Fibroblast of the aortic adventitia (primary cell): ENCODE results near the gene OR4M1. TPM values are rescaled to one million over a fixed set of nuclear protein-coding genes. Genes with fewer than 3 reads are reported as not detected.
"Not testable (repeated sequence)": the region's sequence is repeated elsewhere in the genome, so short reads cannot be mapped to it uniquely, and the experiment has no call there.

Source experiments
- DNase-seq: peaks from one replicate; pipeline ENCODE4 v3.0.0-alpha.2; 2010; ENCODE audit warnings: low read depth
- H3K4me3 ChIP-seq: 2 replicates; pipeline ENCODE4 v1.5.1; 2011; ENCODE audit warnings: low read depth, mild to moderate bottlenecking, control low read depth, low read length, moderate library complexity
- CTCF ChIP-seq: IDR thresholded peaks from 2 replicates; pipeline ENCODE4 v1.5.1; 2011; ENCODE audit warnings: mild to moderate bottlenecking, low read length, control low read depth, inconsistent platforms; ENCODE audit not compliant: insufficient read depth
- total RNA-seq: library from RNA; depleted of rRNA; stranded (reverse); fragments of >200 nt; gene quantifications from 2 replicates; pipeline ENCODE4 v1.2.3, GENCODE V29; 2012; ENCODE audit warnings: low replicate concordance

The OR4M1 gene
- total RNA-seq, 1 donor: not detected

GRCh38 chr14:19775587-19775986 is 2.3 kb downstream of the OR4M1 start:
- H3K4me3 ChIP-seq: no peak overlapping the region
- no peak for DNase-seq
- no peak for TF ChIP-seq CTCF

GRCh38 chr14:19785848-19786247 is 12.5 kb downstream of the OR4M1 start:
- H3K4me3 ChIP-seq, DNase-seq: not testable (repeated sequence)

GRCh38 chr14:19787318-19787717 is 14.0 kb downstream of the OR4M1 start:
- H3K4me3 ChIP-seq, DNase-seq: not testable (repeated sequence)

GRCh38 chr14:19788150-19788549 is 14.8 kb downstream of the OR4M1 start:
- not testable (repeated sequence) for DNase-seq, H3K4me3 ChIP-seq

GRCh38 chr14:19796520-19797108 is 23.3 kb downstream of the OR4M1 start:
- not testable (repeated sequence) for DNase-seq

GRCh38 chr14:19799880-19800279 is 26.6 kb downstream of the OR4M1 start:
- TF ChIP-seq CTCF: no peak
- no peak overlapping the region for H3K4me3 ChIP-seq
- DNase-seq: no peak

More at GRCh38 chr14:19796520-19797108, 23.3 kb downstream of the OR4M1 start:
- not testable (repeated sequence) for H3K4me3 ChIP-seq

GRCh38 chr14:19800282-19801117 is 27.2 kb downstream of the OR4M1 start:
- DNase-seq: no peak
- no peak overlapping the region for H3K4me3 ChIP-seq
- no peak for TF ChIP-seq CTCF

- H3K4me3 ChIP-seq: no peak overlapping the region
- no peak for DNase-seq
- no peak for TF ChIP-seq CTCF
Measured at GRCh38 chr14:19801118-19801464, 27.8 kb downstream of the OR4M1 start.

- DNase-seq: not testable (repeated sequence)
Measured at GRCh38 chr14:19803470-19803869, 30.2 kb downstream of the OR4M1 start, which contains the start of gene OR4N2. Gene OR4N2 (plus strand): TSS chr14:19803770. CDS start chr14:19827449, 23,679 bp downstream.

GRCh38 chr14:19813171-19813920 is 40.0 kb downstream of the OR4M1 start:
- not testable (repeated sequence) for DNase-seq

More at GRCh38 chr14:19803470-19803869, 30.2 kb downstream of the OR4M1 start, which contains the start of gene OR4N2:
- not testable (repeated sequence) for H3K4me3 ChIP-seq

GRCh38 chr14:19819879-19820278 is 46.6 kb downstream of the OR4M1 start:
- not testable (repeated sequence) for H3K4me3 ChIP-seq, DNase-seq

More at GRCh38 chr14:19813171-19813920, 40.0 kb downstream of the OR4M1 start:
- not testable (repeated sequence) for H3K4me3 ChIP-seq

GRCh38 chr14:19821016-19821415 is 47.7 kb downstream of the OR4M1 start:
- not testable (repeated sequence) for DNase-seq, H3K4me3 ChIP-seq
